ENCODE data around the gene MKNK1. TPM values are rescaled to one million over a fixed set of nuclear protein-coding genes. Genes with fewer than 3 reads are reported as not detected.

The MKNK1 gene
- total and polyA plus RNA-seq, 2 of the 8 experiments (the other 6 are each of a cell fraction or from before 2014, with no cell fraction given) = 13.9 to 21.5 TPM

GRCh38 chr1:46545784-46546183 lies 58.3 kb downstream of the MKNK1 start (continued):
- TF ChIP-seq CHD7 (IDR thresholded peaks at IDR 0.05; ENCODE audit: insufficient replicate concordance, low read length) (no peak), EGR1 (IDR thresholded peaks at IDR 0.05; ENCODE audit: borderline replicate concordance, low read depth, low read length) (no peak), SAP30 (IDR thresholded peaks at IDR 0.05; ENCODE audit: insufficient read depth, insufficient replicate concordance, low read length) (no peak), TBP (IDR thresholded peaks at IDR 0.05; ENCODE audit: low read depth, low read length) (no peak), ASH2L (IDR thresholded peaks at IDR 0.05; ENCODE audit: low read length) (no peak), TAF1 (IDR thresholded peaks at IDR 0.05; ENCODE audit: low read depth, low read length) (no peak), HDAC6 (IDR thresholded peaks at IDR 0.05; ENCODE audit: low read depth, low read length) (no peak), SP1 (IDR thresholded peaks at IDR 0.05; ENCODE audit: low read depth, low read length) (no peak), PHF8 (conservative IDR thresholded peaks at IDR 0.05; ENCODE audit: low read depth, low read length) (no peak), SP4 (IDR thresholded peaks at IDR 0.05; ENCODE audit: low read length) (no peak)

All from H1 (cell line).